GM12801 (cell line): ENCODE results near the gene TBC1D16.

Source experiments
- TF ChIP-seq, protein P1 (sequence below): IDR thresholded peaks from one replicate; pipeline ENCODE4 v1.5.1; 2011; ENCODE audit warnings: control low read depth; ENCODE audit not compliant: insufficient read length; ENCODE audit errors: extremely low read depth

TBC1D16 gene

DNA sequence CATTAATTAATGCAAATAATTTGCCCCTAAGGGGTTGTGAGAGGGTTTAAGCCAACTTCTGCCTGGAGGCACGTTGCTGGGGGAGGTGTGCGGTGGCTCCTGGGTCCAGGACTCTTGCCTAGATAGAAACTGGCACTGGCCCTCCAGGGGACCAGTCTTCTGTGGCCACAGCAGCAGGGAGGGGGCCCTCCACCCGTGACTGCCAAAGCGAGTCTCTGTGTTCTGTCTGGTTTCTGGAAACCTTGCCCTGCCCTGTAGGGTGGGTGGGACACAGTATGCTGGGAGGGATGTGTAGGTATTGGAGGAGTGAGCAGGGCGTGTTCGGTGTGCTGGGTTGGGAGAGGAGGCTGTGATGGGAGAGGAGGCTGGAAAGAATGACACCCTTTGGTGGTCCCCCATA lies 78.8 kb downstream of the TBC1D16 start:
- TF ChIP-seq, protein P1, sequence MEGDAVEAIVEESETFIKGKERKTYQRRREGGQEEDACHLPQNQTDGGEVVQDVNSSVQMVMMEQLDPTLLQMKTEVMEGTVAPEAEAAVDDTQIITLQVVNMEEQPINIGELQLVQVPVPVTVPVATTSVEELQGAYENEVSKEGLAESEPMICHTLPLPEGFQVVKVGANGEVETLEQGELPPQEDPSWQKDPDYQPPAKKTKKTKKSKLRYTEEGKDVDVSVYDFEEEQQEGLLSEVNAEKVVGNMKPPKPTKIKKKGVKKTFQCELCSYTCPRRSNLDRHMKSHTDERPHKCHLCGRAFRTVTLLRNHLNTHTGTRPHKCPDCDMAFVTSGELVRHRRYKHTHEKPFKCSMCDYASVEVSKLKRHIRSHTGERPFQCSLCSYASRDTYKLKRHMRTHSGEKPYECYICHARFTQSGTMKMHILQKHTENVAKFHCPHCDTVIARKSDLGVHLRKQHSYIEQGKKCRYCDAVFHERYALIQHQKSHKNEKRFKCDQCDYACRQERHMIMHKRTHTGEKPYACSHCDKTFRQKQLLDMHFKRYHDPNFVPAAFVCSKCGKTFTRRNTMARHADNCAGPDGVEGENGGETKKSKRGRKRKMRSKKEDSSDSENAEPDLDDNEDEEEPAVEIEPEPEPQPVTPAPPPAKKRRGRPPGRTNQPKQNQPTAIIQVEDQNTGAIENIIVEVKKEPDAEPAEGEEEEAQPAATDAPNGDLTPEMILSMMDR = no peak

DNA sequence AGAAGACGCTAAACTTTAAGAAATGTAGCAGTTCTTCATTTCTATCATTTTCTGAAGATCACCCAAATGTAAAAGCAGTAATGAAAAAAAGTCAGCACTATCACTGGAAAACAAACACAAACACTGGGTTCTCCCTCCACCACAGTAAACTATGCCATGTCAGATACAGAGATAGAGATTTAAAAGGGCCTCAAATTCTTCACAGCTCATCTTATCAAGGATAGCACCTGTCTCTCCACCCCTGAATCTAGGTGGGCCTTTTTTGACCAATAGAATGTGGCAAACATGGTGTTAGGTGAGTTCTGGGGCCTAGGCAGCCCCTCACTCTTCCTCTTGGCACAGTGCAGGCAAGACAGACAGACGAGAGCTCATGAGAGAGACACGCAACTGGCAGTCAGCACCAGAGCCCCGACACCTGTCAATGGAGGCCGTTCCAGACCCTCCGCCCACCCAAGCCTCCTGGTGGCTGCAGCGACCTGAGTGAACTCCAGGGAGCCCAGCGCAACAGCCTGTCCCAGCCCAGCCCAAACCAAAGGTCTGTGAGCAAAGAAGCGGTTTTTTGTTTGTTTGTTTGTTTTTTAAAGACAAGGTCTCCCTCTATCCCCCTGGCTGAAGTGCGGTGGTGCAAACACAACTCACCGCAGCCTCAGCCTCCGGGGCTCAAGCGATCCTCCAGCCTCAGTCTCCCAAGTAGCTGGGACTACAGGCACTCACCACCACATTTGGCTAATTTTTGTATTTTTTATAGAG lies 79.8 kb downstream of the TBC1D16 start:
- TF ChIP-seq, protein P1 = no peak

DNA sequence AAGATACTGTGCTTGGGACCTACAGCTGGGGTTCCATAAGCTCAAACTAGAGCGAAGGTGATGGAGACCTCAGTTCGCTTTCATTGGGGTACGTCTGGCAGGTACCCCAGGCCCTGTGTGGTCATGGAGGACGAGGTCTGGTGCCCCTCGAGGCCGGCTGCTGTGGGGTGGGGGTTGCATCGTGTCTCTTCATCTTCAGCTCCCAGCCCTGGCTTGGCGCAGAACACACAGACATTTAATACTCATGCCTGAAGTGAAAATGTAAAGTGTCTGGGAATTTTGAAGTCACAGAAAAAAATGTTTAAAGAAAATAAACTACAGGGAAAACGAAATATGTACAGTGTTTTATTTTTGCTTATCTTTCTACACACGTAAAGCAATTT lies 80.5 kb downstream of the TBC1D16 start:
- TF ChIP-seq, protein P1 = no peak

DNA sequence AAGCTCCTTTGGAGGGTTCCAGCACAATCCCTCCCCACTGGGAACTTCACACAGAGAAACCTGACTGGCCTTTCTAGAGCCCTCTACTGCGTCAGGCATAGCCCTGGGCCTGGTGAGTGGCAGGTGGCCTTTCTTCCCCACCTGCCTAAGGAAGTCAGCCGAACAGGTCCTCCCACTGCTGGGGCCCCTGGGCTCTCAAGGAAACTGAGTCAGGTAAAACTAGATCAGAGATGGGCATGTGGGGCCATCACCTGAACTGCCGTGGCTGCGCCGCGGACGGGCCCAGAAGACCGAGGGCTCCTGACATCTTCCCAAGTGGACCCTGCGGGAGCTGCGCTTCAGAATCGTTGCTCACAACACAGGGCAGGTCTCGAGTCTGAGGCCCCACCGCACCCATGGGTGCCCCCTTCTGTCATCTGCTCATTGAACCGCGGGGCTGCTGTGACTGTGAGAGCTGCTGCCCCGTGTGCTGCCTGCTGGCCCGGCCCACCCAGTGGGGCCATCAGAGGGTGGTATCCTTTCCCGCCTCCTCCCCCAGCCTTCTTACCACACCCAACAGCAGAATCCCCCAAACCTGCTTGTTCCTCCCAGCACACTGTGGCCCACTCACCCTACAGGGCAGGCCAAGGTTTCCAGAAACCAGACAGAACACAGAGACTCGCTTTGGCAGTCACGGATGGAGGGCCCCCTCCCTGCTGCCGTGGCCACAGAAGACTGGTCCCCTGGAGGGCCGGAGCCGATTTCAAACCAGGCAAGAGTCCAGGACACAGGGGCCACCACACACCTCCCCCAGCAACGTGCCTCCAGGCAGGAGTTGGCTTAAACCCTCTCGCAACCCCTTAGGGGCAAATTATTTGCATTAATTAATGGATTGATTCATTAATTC lies 81.1 kb downstream of the TBC1D16 start:
- TF ChIP-seq, protein P1 = no peak

DNA sequence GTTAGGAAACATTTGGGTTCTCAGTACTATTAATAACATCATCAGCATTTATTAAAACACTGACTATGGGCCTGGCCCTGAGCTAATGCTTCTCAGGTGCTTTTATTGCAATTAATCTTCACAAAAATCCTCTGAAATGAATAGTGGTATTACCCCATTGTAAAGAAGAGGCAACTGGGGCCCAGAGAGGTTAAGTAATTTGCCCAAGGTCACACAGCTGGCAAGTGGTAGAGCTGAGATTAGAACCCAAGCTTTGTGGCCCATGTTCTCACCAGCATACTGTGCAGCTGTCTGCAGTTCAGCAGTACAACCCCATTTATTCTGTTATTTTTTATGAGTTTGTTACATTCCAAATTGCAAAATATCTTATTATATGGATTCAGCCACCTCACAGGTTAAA lies 82.3 kb downstream of the TBC1D16 start:
- TF ChIP-seq, protein P1 = no peak

DNA sequence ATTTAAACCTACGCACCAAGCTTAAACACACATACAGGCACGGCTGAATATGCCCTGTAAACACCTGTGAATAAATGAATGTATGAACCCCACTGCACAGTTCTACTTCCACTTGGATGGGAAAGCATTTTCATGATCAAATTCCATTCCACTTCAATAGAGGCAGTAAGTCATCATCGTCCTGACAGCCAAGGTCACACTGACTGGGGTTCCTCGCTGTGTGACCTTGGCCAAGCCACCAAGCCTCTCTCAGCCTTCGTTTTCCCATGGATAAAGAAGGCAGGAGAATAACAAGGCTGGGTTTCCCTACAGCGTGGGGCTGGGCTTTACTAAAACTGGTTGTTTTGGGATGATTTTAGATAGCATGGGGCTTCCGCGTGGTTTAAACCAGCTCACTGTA lies 82.8 kb downstream of the TBC1D16 start:
- TF ChIP-seq, protein P1 = no peak

DNA sequence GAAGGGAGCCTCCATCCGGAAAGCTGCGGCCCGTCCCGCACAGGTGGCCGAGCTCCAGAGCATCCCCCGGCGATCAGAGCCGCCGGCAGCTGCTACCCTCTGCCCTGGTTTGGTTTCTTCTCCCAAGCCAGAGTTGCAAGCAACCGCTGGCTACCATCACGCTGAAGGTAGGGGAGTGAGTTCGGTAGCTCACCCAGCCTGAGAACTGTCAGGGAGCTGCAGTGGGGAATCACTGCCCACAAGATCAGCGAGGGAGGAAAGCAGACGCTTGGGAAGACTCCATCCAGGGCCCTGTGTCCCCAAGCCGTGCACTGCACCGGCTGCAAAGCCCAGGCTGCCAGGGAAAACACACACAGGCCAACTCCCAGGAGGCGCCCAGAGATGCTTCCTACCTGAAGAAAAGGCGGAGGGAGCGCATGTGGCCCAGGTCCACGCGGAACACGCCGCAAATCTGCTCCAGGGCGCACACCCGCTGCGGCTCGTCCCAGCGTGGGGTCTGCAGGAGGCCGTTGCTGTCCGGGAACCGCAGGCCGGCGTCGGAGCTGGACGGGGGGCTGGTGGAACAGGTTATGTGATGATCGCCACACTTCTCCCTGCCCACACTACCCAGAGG lies 83.3 kb downstream of the TBC1D16 start:
- TF ChIP-seq, protein P1 = no peak
